HepG2 (cell line): Measurements from ENCODE around the gene FBXL20. TPM values are rescaled to one million over a fixed set of nuclear protein-coding genes. Genes with fewer than 3 reads are reported as not detected.
A peak's percentile ranks its signal among the peaks of the same experiment; 100 is the strongest.

Experiments
- ARNT2 ChIP-seq: sonication (generic); formaldehyde crosslinking; IDR thresholded peaks from 2 replicates; pipeline ENCODE4 v1.8.0; 2022; ENCODE audit warnings: mild to moderate bottlenecking, low read depth, missing genetic modification reagents, moderate library complexity
- CHCHD3 ChIP-seq: sonication (generic); formaldehyde crosslinking; IDR thresholded peaks from 2 replicates; pipeline ENCODE4 v1.8.0; 2022; ENCODE audit warnings: mild to moderate bottlenecking, missing genetic modification reagents, moderate library complexity
- CREB1 ChIP-seq, 2 experiments: fragments of 450-650 bp in 1 of 2; IDR thresholded peaks; 2 replicates each; pipeline ENCODE4 v1.6.1; 2016 to 2017; ENCODE audit warnings: control low read depth in 1 of 2, mild to moderate bottlenecking in 1 of 2, missing compliant biosample characterization in 1 of 2, missing genetic modification characterization in 1 of 2
- CREM ChIP-seq, 2 experiments: sonication (generic) in 1 of 2; formaldehyde crosslinking in 1 of 2; IDR thresholded peaks; 2 replicates each; pipeline versions ENCODE4 v1.4.0 to v1.6.1; 2016 to 2020; ENCODE audit warnings: antibody characterized with exemption in 1 of 2, mild to moderate bottlenecking in 1 of 2, missing genetic modification reagents in 1 of 2
- KDM4B ChIP-seq: sonication (generic); formaldehyde crosslinking; IDR thresholded peaks from 2 replicates; pipeline ENCODE4 v1.4.0; 2020; ENCODE audit warnings: missing genetic modification reagents
- MXI1 ChIP-seq: IDR thresholded peaks from 3 replicates; pipeline ENCODE4 v1.6.1; 2012; ENCODE audit warnings: low read depth, low read length, inconsistent platforms, borderline replicate concordance
- NFYB ChIP-seq: sonication (generic); formaldehyde crosslinking; IDR thresholded peaks from 2 replicates; pipeline ENCODE4 v1.4.0; 2020; ENCODE audit warnings: missing genetic modification reagents
- POLR2G ChIP-seq: fragments of 200-400 bp; formaldehyde crosslinking; IDR thresholded peaks from 2 replicates; pipeline ENCODE4 v1.6.1; 2018; ENCODE audit warnings: mild to moderate bottlenecking, low read depth, low read length, moderate library complexity
- SATB2 ChIP-seq: sonication (generic); formaldehyde crosslinking; IDR thresholded peaks from 2 replicates; pipeline ENCODE4 v1.5.0; 2020; ENCODE audit warnings: missing genetic modification reagents
- TSC22D2 ChIP-seq: sonication (generic); formaldehyde crosslinking; IDR thresholded peaks from 2 replicates; pipeline ENCODE4 v1.5.1; 2020; ENCODE audit warnings: missing genetic modification reagents, mild to moderate bottlenecking, borderline replicate concordance
- YEATS2 ChIP-seq: sonication (generic); formaldehyde crosslinking; IDR thresholded peaks from 2 replicates; pipeline ENCODE4 v1.4.0; 2020; ENCODE audit warnings: missing genetic modification reagents, borderline replicate concordance
- ZFP36L1 ChIP-seq: sonication (generic); formaldehyde crosslinking; IDR thresholded peaks from 2 replicates; pipeline ENCODE4 v1.8.0; 2022; ENCODE audit warnings: mild to moderate bottlenecking, missing genetic modification reagents, moderate library complexity
- ZFX ChIP-seq: sonication (generic); formaldehyde crosslinking; IDR thresholded peaks from 2 replicates; pipeline ENCODE4 v1.4.0; 2020; ENCODE audit warnings: mild to moderate bottlenecking, low read depth, missing genetic modification reagents, moderate library complexity
- ZNF670 ChIP-seq: sonication (generic); formaldehyde crosslinking; IDR thresholded peaks from 2 replicates; pipeline ENCODE4 v1.8.0; 2022; ENCODE audit warnings: mild to moderate bottlenecking, missing genetic modification reagents, borderline replicate concordance
- polyA plus RNA-seq, 8 experiments: library from polyadenylated mRNA; depleted of rRNA in 3 of 8; stranded (reverse) in 7 of 8; unstranded in 1 of 8; fragments of >200 nt; fragmentation: Illumina TruSeq in 4 of 8; extraction: Trizol in 4 of 8; gene quantifications; 2 replicates each; pipeline versions ENCODE4 v1.2.1 to v1.2.3, GENCODE V29; 2011 to 2016; ENCODE audit warnings: low read depth in 4 of 8, missing spikeins in 1 of 8, mixed read lengths in 1 of 8; ENCODE audit not compliant: insufficient read depth in 1 of 8
- total RNA-seq, 5 experiments: library from RNA; depleted of rRNA; stranded (reverse); fragments of >200 nt; fragmentation: Illumina TruSeq; extraction: Trizol; gene quantifications; 2 replicates each; pipeline ENCODE4 v1.2.3, GENCODE V29; 2016; ENCODE audit warnings: low read depth in 1 of 5
- TF ChIP-seq, protein P1 (sequence below): sonication (generic); formaldehyde crosslinking; IDR thresholded peaks from 2 replicates; pipeline ENCODE4 v1.5.0; 2020; ENCODE audit warnings: missing genetic modification reagents
- TF ChIP-seq, protein P2 (sequence below): sonication (generic); formaldehyde crosslinking; conservative IDR thresholded peaks from 2 replicates; pipeline ENCODE4 v1.4.0; 2020; ENCODE audit warnings: missing genetic modification reagents
- TF ChIP-seq, protein P3 (sequence below): sonication (generic); formaldehyde crosslinking; IDR thresholded peaks from 2 replicates; pipeline ENCODE4 v1.4.0; 2020; ENCODE audit warnings: missing genetic modification reagents
- TF ChIP-seq, protein P4 (sequence below): sonication (generic); formaldehyde crosslinking; IDR thresholded peaks from 2 replicates; pipeline ENCODE4 v1.5.0; 2020; ENCODE audit warnings: mild to moderate bottlenecking, missing genetic modification reagents, borderline replicate concordance
- TF ChIP-seq, protein P5 (sequence below): IDR thresholded peaks from 2 replicates; pipeline ENCODE4 v1.6.1; 2012; ENCODE audit warnings: low read depth, low read length, improper control_type of control experiment

FBXL20 gene
- total and polyA plus RNA-seq, 2 of the 13 experiments (the other 11 are each of a cell fraction or from before 2014, with no cell fraction given) = 10.2 to 10.3 TPM

DNA sequence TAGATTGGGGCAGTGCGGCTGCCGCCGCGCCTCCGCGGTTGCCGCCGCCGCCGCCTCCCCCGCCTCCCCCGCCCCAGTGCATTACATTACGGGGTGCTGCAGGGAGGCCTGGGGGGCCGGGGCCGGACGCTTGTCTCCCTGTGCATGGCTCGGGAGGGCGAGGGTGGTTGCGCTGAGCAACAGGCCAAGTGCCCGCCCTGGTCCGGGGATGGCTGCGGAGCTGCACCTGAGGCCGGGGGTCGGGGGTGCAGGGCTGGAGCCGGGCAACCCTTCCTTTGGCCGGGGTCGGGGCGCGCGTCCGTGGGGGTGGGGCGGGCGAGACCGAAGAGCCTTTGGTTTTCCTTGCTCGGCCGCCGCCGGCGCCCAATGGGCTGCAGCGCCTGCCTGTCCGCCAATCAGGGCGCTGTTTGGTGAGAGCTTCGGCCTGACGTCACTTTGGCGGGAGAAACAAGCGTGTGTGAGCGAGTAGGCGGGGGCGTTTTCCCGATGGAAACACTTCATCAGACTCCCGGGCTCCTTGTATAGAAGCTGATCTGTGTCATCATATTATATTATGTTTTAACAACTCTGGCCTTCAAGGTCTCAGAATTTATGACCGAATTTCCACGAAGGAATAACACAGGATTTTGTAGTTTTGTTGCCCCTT is 941 bp upstream of the FBXL20 start (continued):
- 0 out of 2 replicates have a peak, but pooled peaks have one; percentile 56 for TF ChIP-seq TSC22D2
- TF ChIP-seq KDM4B (CRISPR knock-in tag) = 0 out of 2 replicates have a peak, but pooled peaks have one; percentile 45
- TF ChIP-seq, protein P1, sequence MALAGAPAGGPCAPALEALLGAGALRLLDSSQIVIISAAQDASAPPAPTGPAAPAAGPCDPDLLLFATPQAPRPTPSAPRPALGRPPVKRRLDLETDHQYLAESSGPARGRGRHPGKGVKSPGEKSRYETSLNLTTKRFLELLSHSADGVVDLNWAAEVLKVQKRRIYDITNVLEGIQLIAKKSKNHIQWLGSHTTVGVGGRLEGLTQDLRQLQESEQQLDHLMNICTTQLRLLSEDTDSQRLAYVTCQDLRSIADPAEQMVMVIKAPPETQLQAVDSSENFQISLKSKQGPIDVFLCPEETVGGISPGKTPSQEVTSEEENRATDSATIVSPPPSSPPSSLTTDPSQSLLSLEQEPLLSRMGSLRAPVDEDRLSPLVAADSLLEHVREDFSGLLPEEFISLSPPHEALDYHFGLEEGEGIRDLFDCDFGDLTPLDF (CRISPR knock-in tag) = peak; percentile 68; the same call in 1 of the 2 replicates
- peak; percentile 50; the same call in 1 of the 2 replicates for TF ChIP-seq POLR2G
- TF ChIP-seq, protein P2, sequence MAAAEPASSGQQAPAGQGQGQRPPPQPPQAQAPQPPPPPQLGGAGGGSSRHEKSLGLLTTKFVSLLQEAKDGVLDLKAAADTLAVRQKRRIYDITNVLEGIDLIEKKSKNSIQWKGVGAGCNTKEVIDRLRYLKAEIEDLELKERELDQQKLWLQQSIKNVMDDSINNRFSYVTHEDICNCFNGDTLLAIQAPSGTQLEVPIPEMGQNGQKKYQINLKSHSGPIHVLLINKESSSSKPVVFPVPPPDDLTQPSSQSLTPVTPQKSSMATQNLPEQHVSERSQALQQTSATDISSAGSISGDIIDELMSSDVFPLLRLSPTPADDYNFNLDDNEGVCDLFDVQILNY (CRISPR knock-in tag) = peak; percentile 98
- TF ChIP-seq, protein P3, sequence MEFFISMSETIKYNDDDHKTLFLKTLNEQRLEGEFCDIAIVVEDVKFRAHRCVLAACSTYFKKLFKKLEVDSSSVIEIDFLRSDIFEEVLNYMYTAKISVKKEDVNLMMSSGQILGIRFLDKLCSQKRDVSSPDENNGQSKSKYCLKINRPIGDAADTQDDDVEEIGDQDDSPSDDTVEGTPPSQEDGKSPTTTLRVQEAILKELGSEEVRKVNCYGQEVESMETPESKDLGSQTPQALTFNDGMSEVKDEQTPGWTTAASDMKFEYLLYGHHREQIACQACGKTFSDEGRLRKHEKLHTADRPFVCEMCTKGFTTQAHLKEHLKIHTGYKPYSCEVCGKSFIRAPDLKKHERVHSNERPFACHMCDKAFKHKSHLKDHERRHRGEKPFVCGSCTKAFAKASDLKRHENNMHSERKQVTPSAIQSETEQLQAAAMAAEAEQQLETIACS (CRISPR knock-in tag) = no peak
- TF ChIP-seq, protein P4, sequence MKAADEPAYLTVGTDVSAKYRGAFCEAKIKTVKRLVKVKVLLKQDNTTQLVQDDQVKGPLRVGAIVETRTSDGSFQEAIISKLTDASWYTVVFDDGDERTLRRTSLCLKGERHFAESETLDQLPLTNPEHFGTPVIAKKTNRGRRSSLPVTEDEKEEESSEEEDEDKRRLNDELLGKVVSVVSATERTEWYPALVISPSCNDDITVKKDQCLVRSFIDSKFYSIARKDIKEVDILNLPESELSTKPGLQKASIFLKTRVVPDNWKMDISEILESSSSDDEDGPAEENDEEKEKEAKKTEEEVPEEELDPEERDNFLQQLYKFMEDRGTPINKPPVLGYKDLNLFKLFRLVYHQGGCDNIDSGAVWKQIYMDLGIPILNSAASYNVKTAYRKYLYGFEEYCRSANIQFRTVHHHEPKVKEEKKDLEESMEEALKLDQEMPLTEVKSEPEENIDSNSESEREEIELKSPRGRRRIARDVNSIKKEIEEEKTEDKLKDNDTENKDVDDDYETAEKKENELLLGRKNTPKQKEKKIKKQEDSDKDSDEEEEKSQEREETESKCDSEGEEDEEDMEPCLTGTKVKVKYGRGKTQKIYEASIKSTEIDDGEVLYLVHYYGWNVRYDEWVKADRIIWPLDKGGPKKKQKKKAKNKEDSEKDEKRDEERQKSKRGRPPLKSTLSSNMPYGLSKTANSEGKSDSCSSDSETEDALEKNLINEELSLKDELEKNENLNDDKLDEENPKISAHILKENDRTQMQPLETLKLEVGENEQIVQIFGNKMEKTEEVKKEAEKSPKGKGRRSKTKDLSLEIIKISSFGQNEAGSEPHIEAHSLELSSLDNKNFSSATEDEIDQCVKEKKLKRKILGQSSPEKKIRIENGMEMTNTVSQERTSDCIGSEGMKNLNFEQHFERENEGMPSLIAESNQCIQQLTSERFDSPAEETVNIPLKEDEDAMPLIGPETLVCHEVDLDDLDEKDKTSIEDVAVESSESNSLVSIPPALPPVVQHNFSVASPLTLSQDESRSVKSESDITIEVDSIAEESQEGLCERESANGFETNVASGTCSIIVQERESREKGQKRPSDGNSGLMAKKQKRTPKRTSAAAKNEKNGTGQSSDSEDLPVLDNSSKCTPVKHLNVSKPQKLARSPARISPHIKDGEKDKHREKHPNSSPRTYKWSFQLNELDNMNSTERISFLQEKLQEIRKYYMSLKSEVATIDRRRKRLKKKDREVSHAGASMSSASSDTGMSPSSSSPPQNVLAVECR (CRISPR knock-in tag) = peak; percentile 67
- peak; percentile 98; the same call in 2 of the 3 replicates for TF ChIP-seq MXI1
- TF ChIP-seq ZFX (CRISPR knock-in tag) = no peak
- no peak for TF ChIP-seq CHCHD3 (CRISPR knock-in tag)
- peak; percentile 60; the same call in 1 of the 2 replicates for TF ChIP-seq YEATS2 (CRISPR knock-in tag)
- peak; percentile 79 for TF ChIP-seq ARNT2 (CRISPR knock-in tag)
- peak; percentile 89 for TF ChIP-seq NFYB (CRISPR knock-in tag)
- peak; percentile 39; the same call in 1 of the 2 replicates for TF ChIP-seq ZFP36L1 (CRISPR knock-in tag)
- TF ChIP-seq CREB1 (IDR thresholded peaks at IDR 0.05) = peak; percentile 98
- peak; percentile 97 for TF ChIP-seq CREB1 (CRISPR knock-in tag; IDR thresholded peaks at IDR 0.05)
- peak; percentile 96 for TF ChIP-seq CREM (IDR thresholded peaks at IDR 0.05)
- peak; percentile 68 for TF ChIP-seq CREM (CRISPR knock-in tag; IDR thresholded peaks at IDR 0.05)
- no peak for TF ChIP-seq SATB2 (CRISPR knock-in tag)
- TF ChIP-seq, protein P5, sequence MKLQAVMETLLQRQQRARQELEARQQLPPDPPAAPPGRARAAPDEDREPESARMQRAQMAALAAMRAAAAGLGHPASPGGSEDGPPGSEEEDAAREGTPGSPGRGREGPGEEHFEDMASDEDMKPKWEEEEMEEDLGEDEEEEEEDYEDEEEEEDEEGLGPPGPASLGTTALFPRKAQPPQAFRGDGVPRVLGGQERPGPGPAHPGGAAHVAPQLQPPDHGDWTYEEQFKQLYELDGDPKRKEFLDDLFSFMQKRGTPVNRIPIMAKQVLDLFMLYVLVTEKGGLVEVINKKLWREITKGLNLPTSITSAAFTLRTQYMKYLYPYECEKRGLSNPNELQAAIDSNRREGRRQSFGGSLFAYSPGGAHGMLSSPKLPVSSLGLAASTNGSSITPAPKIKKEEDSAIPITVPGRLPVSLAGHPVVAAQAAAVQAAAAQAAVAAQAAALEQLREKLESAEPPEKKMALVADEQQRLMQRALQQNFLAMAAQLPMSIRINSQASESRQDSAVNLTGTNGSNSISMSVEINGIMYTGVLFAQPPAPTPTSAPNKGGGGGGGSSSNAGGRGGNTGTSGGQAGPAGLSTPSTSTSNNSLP = no peak
- 0 out of 2 replicates have a peak, but pooled peaks have one; percentile 15 for TF ChIP-seq ZNF670
